ENCODE data around the gene CST5.

- no peak for TF ChIP-seq POLR2A (IDR thresholded peaks at IDR 0.05; ENCODE audit: low read depth)
- TF ChIP-seq CTCF (IDR thresholded peaks at IDR 0.05), result no peak
- TF ChIP-seq EP300 (IDR thresholded peaks at IDR 0.05), result no peak
Observed at GRCh38 chr20:23924751-23925150, 45.2 kb upstream of the CST5 start.
